Skin of body (tissue), 2 donors: Measurements from ENCODE around the gene PCTP. TPM values are rescaled to one million over a fixed set of nuclear protein-coding genes. Genes with fewer than 3 reads are reported as not detected.

ENCODE experiments used
- DNase-seq: peaks from one replicate; lab custom pipeline; 2025; lab: John Stamatoyannopoulos, UW
- total RNA-seq: library from RNA; depleted of rRNA; stranded (reverse); fragments of >200 nt; gene quantifications from one replicate; pipeline ENCODE4 v1.2.3, GENCODE V29; 2014

PCTP gene
- total RNA-seq, 1 donor from 2014 or later, result 9.9 TPM

GRCh38 chr17:55751720-55752250 lies 934 bp downstream of the PCTP start:
- DNase-seq, result no peak

- no peak for DNase-seq
Measured at GRCh38 chr17:55756689-55757088, 5.8 kb downstream of the PCTP start.

- DNase-seq, result no peak
Measured at GRCh38 chr17:55757659-55758058, 6.8 kb downstream of the PCTP start.

GRCh38 chr17:55758171-55758570 lies 7.3 kb downstream of the PCTP start:
- no peak for DNase-seq

GRCh38 chr17:55760643-55761355 lies 9.9 kb downstream of the PCTP start:
- no peak for DNase-seq

- DNase-seq, result no peak
Measured at GRCh38 chr17:55762086-55762858, 11.4 kb downstream of the PCTP start.

- DNase-seq, result no peak
Measured at GRCh38 chr17:55763856-55764255, 13.0 kb downstream of the PCTP start.

- no peak for DNase-seq
Measured at GRCh38 chr17:55764610-55765009, 13.8 kb downstream of the PCTP start.

GRCh38 chr17:55765472-55765871 lies 14.6 kb downstream of the PCTP start:
- no peak for DNase-seq

GRCh38 chr17:55768936-55769624 lies 18.2 kb downstream of the PCTP start:
- peak; percentile 72 for DNase-seq

GRCh38 chr17:55769625-55770000 lies 18.8 kb downstream of the PCTP start:
- peak; percentile 38 for DNase-seq

GRCh38 chr17:55770196-55770870 lies 19.5 kb downstream of the PCTP start:
- DNase-seq, result peak; percentile 50

- no peak for DNase-seq
Measured at GRCh38 chr17:55772086-55772485, 21.2 kb downstream of the PCTP start.

GRCh38 chr17:55773671-55774070 lies 22.8 kb downstream of the PCTP start:
- DNase-seq, result no peak

GRCh38 chr17:55774846-55775271 lies 24.0 kb downstream of the PCTP start:
- DNase-seq, result no peak

GRCh38 chr17:55776271-55776670 lies 25.4 kb downstream of the PCTP start:
- no peak for DNase-seq

- DNase-seq, result no peak
Measured at GRCh38 chr17:55777471-55777971, 26.7 kb downstream of the PCTP start.

- DNase-seq, result no peak
Measured at GRCh38 chr17:55778389-55779118, 27.7 kb downstream of the PCTP start.

GRCh38 chr17:55783684-55784245 lies 32.9 kb downstream of the PCTP start:
- DNase-seq, result peak; percentile 55

GRCh38 chr17:55784666-55785065 lies 33.8 kb downstream of the PCTP start:
- DNase-seq, result peak; percentile 5
